ENCODE results near the gene ENOX1.

DNA sequence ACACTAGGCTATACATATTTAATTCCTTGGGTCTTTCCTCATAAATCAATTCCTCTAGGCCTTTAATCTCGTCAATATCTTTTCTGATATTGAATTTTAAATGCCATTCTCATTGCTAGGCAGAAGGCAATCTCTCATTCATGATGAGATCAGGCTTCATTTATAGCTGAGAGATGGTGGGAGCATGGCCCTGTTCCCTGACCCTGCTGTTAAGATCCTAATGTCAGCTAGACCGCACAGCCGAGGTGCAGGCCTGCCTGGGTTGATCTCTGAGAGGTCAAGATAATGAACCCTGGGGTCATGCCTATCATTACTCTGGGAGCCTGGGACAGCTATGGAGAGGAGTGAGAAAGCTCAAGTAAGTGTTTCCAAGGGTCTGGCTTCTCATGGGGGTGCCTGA is 509.6 kb downstream of the ENOX1 start:
- TF ChIP-seq, protein P1, sequence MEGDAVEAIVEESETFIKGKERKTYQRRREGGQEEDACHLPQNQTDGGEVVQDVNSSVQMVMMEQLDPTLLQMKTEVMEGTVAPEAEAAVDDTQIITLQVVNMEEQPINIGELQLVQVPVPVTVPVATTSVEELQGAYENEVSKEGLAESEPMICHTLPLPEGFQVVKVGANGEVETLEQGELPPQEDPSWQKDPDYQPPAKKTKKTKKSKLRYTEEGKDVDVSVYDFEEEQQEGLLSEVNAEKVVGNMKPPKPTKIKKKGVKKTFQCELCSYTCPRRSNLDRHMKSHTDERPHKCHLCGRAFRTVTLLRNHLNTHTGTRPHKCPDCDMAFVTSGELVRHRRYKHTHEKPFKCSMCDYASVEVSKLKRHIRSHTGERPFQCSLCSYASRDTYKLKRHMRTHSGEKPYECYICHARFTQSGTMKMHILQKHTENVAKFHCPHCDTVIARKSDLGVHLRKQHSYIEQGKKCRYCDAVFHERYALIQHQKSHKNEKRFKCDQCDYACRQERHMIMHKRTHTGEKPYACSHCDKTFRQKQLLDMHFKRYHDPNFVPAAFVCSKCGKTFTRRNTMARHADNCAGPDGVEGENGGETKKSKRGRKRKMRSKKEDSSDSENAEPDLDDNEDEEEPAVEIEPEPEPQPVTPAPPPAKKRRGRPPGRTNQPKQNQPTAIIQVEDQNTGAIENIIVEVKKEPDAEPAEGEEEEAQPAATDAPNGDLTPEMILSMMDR (IDR thresholded peaks at IDR 0.05; ENCODE audit: extremely low read depth in 1 of 2, insufficient read depth in 1 of 2, low read depth in 1 of 2, low read length in 2 of 2) = no peak
- TF ChIP-seq EZH2 (IDR thresholded peaks at IDR 0.05; ENCODE audit: borderline replicate concordance, low read depth, low read length, severe bottlenecking) (no peak), POLR2A (IDR thresholded peaks at IDR 0.05; ENCODE audit: low read depth, low read length) (no peak), POLR2AphosphoS5 (IDR thresholded peaks at IDR 0.05; ENCODE audit: insufficient read depth, low read depth, low read length) (no peak)
- TF ChIP-seq, protein P2, sequence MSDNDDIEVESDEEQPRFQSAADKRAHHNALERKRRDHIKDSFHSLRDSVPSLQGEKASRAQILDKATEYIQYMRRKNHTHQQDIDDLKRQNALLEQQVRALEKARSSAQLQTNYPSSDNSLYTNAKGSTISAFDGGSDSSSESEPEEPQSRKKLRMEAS (IDR thresholded peaks at IDR 0.05; ENCODE audit: insufficient read depth, insufficient read length) = no peak
